T-cell (primary cell): Measurements from ENCODE around the gene HENMT1. TPM values are rescaled to one million over a fixed set of nuclear protein-coding genes. Genes with fewer than 3 reads are reported as not detected.
"Not testable (repeated sequence)": the region's sequence is repeated elsewhere in the genome, so short reads cannot be mapped to it uniquely, and the experiment has no call there.

Source experiments
- ATAC-seq, 4 experiments: fragments of 200-7000 bp in 3 of 4; fragments of 150-1000 bp in 1 of 4; cut with Tn5 transposase; replicated peaks in 1 of 4; 1 replicate in 3 of 4; 2 replicates in 1 of 4; pipeline ENCODE4 v1.10.0; 2021; ENCODE audit warnings: moderate library complexity in 3 of 4, mild to moderate bottlenecking in 2 of 4, moderate number of reproducible peaks in 1 of 4
- CTCF ChIA-PET, 2 donors: fragments of 300-600 bp; sonication (Branson Sonifier 250); formaldehyde crosslinking; loops; one replicate each; lab custom pipeline; 2022; ENCODE audit warnings: antibody characterized with exemption in 2 of 2; lab: Charles Lee
- POLR2A ChIA-PET, 2 donors: fragments of 300-600 bp; sonication (Branson Sonifier 250); formaldehyde crosslinking; loops; one replicate each; lab custom pipeline; 2022; ENCODE audit warnings: antibody characterized with exemption in 2 of 2; lab: Charles Lee
- DNase-seq, 35 experiments: peaks; one replicate each; pipeline versions ENCODE4 v3.0.0 to v3.0.0-alpha.2; 2013 to 2023
- H3K27ac ChIP-seq: one replicate; pipeline ENCODE4 v1.5.1; 2013; ENCODE audit warnings: low read length
- H3K27me3 ChIP-seq, 2 experiments: replicated peaks in 1 of 2; 1 replicate in 1 of 2; 2 replicates in 1 of 2; pipeline versions ENCODE4 v1.6.1 to v1.7.0; 2013; ENCODE audit warnings: low read length in 1 of 2, mixed read lengths in 1 of 2; ENCODE audit not compliant: control insufficient read depth in 2 of 2, insufficient read depth in 2 of 2; ENCODE audit errors: extremely low read depth in 1 of 2
- H3K36me3 ChIP-seq, 2 donors: 1 replicate in 1 of 2; 2 replicates in 1 of 2; pipeline versions ENCODE4 v1.6.1 to v1.7.0; 2013; ENCODE audit warnings: low read length in 1 of 2; ENCODE audit not compliant: control insufficient read depth in 2 of 2, insufficient read depth in 1 of 2; ENCODE audit errors: extremely low read depth in 1 of 2
- H3K4me1 ChIP-seq, 2 experiments: 1 replicate in 1 of 2; 2 replicates in 1 of 2; pipeline versions ENCODE4 v1.6.1 to v1.7.0; 2013; ENCODE audit warnings: low read length in 2 of 2, mixed read lengths in 1 of 2; ENCODE audit not compliant: insufficient read depth in 2 of 2, control insufficient read depth in 1 of 2; ENCODE audit errors: extremely low read depth in 1 of 2
- H3K4me3 ChIP-seq, 2 donors: 1 replicate in 1 of 2; 2 replicates in 1 of 2; pipeline versions ENCODE4 v1.5.1 to v1.7.0; 2013; ENCODE audit warnings: mild to moderate bottlenecking in 2 of 2, low read length in 1 of 2, moderate library complexity in 1 of 2; ENCODE audit not compliant: control insufficient read depth in 1 of 2; ENCODE audit errors: extremely low read depth in 1 of 2
- H3K9me3 ChIP-seq: 2 replicates; pipeline ENCODE4 v1.7.0; 2013
- H3K27ac Mint-ChIP-seq, 2 donors: one replicate each; pipeline ENCODE4 v1.8.0; 2020 to 2021; ENCODE audit warnings: mild to moderate bottlenecking in 2 of 2, mixed read lengths in 2 of 2
- H3K27me3 Mint-ChIP-seq, 2 donors: one replicate each; pipeline ENCODE4 v1.8.0; 2021 to 2022; ENCODE audit warnings: mixed read lengths in 2 of 2
- H3K36me3 Mint-ChIP-seq: one replicate; pipeline ENCODE4 v1.8.0; 2021; ENCODE audit warnings: mixed read lengths
- H3K4me1 Mint-ChIP-seq, 3 donors: one replicate each; pipeline ENCODE4 v1.8.0; 2020 to 2022; ENCODE audit warnings: mixed read lengths in 3 of 3, mild to moderate bottlenecking in 1 of 3
- H3K4me3 Mint-ChIP-seq, 3 donors: one replicate each; pipeline ENCODE4 v1.8.0; 2020 to 2022; ENCODE audit warnings: mild to moderate bottlenecking in 3 of 3, mixed read lengths in 3 of 3, moderate library complexity in 3 of 3
- H3K9me3 Mint-ChIP-seq, 3 donors: one replicate each; pipeline ENCODE4 v1.8.0; 2020 to 2022; ENCODE audit warnings: mixed read lengths in 3 of 3
- WGBS: methylation state at CpG from one replicate; pipeline ENCODE4 v1.1.5; 2013; ENCODE audit warnings: missing lambda C conversion rate; ENCODE audit not compliant: insufficient coverage; 5-methylcytosine and 5-hydroxymethylcytosine counted together
- total RNA-seq, 35 experiments: library from RNA in 6 of 35; stranded (reverse) in 6 of 35; fragments of 120-200 nt in 1 of 35; gene quantifications; one replicate each; pipeline versions ENCODE4 v1.2.1 to v1.2.4 and lab custom pipeline; 2013 to 2026

HENMT1 gene
- total RNA-seq, 5 donors from 2014 or later (not counting 1 experiment from before 2014, with no cell fraction given) = 11.0 to 20.2 (median 16.0) TPM

DNA sequence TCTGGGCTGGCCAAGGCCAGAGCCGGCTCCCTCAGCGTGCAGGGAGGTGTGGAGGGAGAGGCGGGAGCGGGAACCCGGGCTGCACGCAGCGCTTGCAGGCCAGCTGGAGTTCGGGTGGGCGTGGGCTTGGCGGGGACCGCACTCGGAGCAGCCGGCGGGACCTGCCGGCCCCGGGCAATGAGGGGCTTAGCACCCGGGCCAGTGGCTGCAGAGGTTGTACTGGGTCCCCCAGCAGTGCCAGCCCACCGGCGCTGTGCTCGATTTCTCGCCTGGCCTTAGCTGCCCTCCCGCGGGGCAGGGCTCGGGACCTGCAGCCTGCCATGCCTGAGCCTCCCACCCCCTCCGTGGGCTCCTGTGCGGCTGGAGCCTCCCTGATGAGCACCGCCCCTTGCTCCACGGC lies 6.5 kb upstream of the HENMT1 start:
- H3K27me3 ChIP-seq, H3K27me3 Mint-ChIP-seq, DNase-seq, H3K27ac Mint-ChIP-seq, H3K4me1 ChIP-seq, H3K36me3 ChIP-seq, ATAC-seq, H3K9me3 ChIP-seq, H3K36me3 Mint-ChIP-seq, POLR2A ChIA-PET, H3K9me3 Mint-ChIP-seq, H3K4me3 Mint-ChIP-seq, H3K27ac ChIP-seq, H3K4me3 ChIP-seq: not testable (repeated sequence)
- CTCF ChIA-PET = interaction anchor here in 1 of 2 donors (1.0 kb wide), 1 partner anchor 25 kb away, joined by 3 read pairs; the partner anchor contains the start of gene PRPF38B
- H3K4me1 Mint-ChIP-seq = peaks cover 15 to 17% (median 17%) of the 10 kb centered on the region in 3 donors
- 98% methylated on average over 26 of the region's 28 CpGs for WGBS

GRCh38 chr1:108665771-108666170 lies 4.9 kb upstream of the HENMT1 start:
- CTCF ChIA-PET = no interaction called here
- peaks cover 8 to 13% of the 10 kb centered on the region in 2 experiments for H3K4me1 ChIP-seq
- POLR2A ChIA-PET = no interaction called here
- Mint-ChIP-seq H3K9me3 (no peaks in the 10 kb centered on the region), H3K27ac (no peak overlapping the region), H3K36me3 (no peaks in the 10 kb centered on the region), H3K4me1 (peaks cover 20 to 27% (median 24%) of the 10 kb centered on the region in 3 donors), H3K27me3 (no peaks in the 10 kb centered on the region), H3K4me3 (no peak overlapping the region)
- DNase-seq (no peak), ATAC-seq (no peak)
- H3K36me3 ChIP-seq = no peaks in the 10 kb centered on the region
- H3K27ac ChIP-seq = no peak overlapping the region
- peaks cover 0 to 5% of the 10 kb centered on the region in 2 experiments for H3K27me3 ChIP-seq
- no peaks in the 10 kb centered on the region for H3K9me3 ChIP-seq
- H3K4me3 ChIP-seq = no peak overlapping the region
- 57% methylated on average over 1 of the region's 1 CpG for WGBS

DNA sequence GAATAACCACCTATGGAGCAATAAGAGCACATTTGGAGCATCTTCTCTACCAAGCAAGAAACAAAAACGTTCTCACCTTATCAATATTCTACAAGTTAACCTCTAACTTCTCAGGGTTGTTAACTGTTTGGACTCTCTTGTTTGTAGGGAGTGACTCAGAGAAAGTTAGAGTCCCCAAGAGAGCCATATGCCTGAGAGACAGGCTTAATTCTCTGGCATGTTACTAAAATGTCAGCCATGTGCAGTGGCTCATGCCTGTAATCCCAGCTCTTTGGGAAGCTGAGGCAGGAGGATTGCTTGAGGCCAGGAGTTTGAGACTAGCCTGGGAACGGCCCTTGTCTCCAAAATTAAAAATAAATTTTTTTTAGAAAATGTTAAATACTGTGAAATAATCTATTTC lies 4.2 kb upstream of the HENMT1 start:
- no peaks in the 10 kb centered on the region for H3K9me3 Mint-ChIP-seq
- H3K4me1 Mint-ChIP-seq = peaks cover 24 to 31% (median 29%) of the 10 kb centered on the region in 3 donors
- CTCF ChIA-PET = no interaction called here
- Histone ChIP-seq H3K27me3 (no peaks in the 10 kb centered on the region), H3K4me3 (no peak overlapping the region), H3K36me3 (no peaks in the 10 kb centered on the region), H3K9me3 (no peaks in the 10 kb centered on the region), H3K4me1 (peaks cover 8 to 17% of the 10 kb centered on the region in 2 experiments), H3K27ac (no peak overlapping the region)
- no peaks in the 10 kb centered on the region for H3K27me3 Mint-ChIP-seq
- DNase-seq (no peak), ATAC-seq (no peak)
- H3K4me3 Mint-ChIP-seq = no peak overlapping the region
- POLR2A ChIA-PET = interaction anchor here in 1 of 2 donors (1.1 kb wide), 1 partner anchor 27 kb away, joined by 6 read pairs; the partner anchor contains the start of gene PRPF38B
- no peak overlapping the region for H3K27ac Mint-ChIP-seq
- no CpG with 5 or more reads among the region's 2 CpGs for WGBS
- H3K36me3 Mint-ChIP-seq = no peaks in the 10 kb centered on the region

DNA sequence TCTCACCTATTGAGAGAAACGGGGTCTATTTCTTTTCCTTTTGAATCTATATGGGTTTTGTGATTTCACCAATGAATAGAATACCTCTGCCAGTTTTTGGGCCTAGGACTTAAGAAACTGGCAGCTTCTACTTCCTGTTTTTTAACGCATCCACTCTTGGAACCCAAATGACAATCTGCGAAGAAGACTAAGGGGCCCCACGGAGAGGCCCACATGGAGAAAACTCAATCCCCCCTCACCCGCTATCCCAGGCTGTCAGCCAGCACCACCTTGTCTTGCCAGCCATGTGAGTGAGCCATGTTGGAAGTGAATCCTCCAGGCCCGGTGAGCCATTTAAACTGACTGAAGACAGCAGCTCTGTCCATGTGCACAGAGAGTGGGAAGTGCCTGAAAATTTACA lies 3.6 kb upstream of the HENMT1 start:
- Histone ChIP-seq H3K4me3 (no peak overlapping the region), H3K9me3 (no peaks in the 10 kb centered on the region), H3K27ac (no peak overlapping the region), H3K27me3 (no peaks in the 10 kb centered on the region), H3K36me3 (no peaks in the 10 kb centered on the region), H3K4me1 (peaks cover 8 to 17% of the 10 kb centered on the region in 2 experiments)
- H3K27me3 Mint-ChIP-seq = no peaks in the 10 kb centered on the region
- no peaks in the 10 kb centered on the region for H3K9me3 Mint-ChIP-seq
- ChIA-PET CTCF (interaction anchor here in 1 of 2 donors (0.6 kb wide), 2 partner anchors 22 to 238 kb away, joined by 3 to 7 read pairs; no protein-coding TSS in a partner anchor), POLR2A (interaction anchor here (0.5 to 1.1 kb wide), 2 partner anchors 28 to 32 kb away, joined by 6 to 8 read pairs; partner anchors contain the start of gene PRPF38B (in 1 of the 2))
- peaks cover 30 to 35% (median 35%) of the 10 kb centered on the region in 3 donors for H3K4me1 Mint-ChIP-seq
- 70% methylated on average over 2 of the region's 6 CpGs for WGBS
- no peak overlapping the region for H3K4me3 Mint-ChIP-seq
- DNase-seq = no peak
- no peak for ATAC-seq
- no peak overlapping the region for H3K27ac Mint-ChIP-seq
- H3K36me3 Mint-ChIP-seq = no peaks in the 10 kb centered on the region

- POLR2A ChIA-PET = interaction anchor here (0.6 to 2.7 kb wide), 3 partner anchors 16 to 51 kb away, joined by 3 to 33 read pairs (median 3); partner anchors contain the start of gene PRPF38B (in 1 of the 2)
- H3K4me1 ChIP-seq = peaks cover 8 to 17% of the 10 kb centered on the region in 2 experiments
- H3K4me3 Mint-ChIP-seq = peak overlapping the region in 2 of 3 donors; percentile 8 to 21
Observed at GRCh38 chr1:108663074-108663473, 2.2 kb upstream of the HENMT1 start.

GRCh38 chr1:108657356-108658080 lies 3.4 kb downstream of the HENMT1 start:
- Histone ChIP-seq H3K4me3 (no peak overlapping the region), H3K36me3 (peaks cover 0 to 15% of the 10 kb centered on the region in 2 donors), H3K27me3 (no peaks in the 10 kb centered on the region), H3K4me1 (peaks cover 8 to 24% of the 10 kb centered on the region in 2 experiments), H3K27ac (no peak overlapping the region), H3K9me3 (no peaks in the 10 kb centered on the region)
- WGBS = 80% methylated on average over 1 of the region's 5 CpGs
- Mint-ChIP-seq H3K4me1 (peaks cover 27 to 47% (median 36%) of the 10 kb centered on the region in 3 donors), H3K36me3 (peaks cover 25% of the 10 kb centered on the region), H3K4me3 (no peak overlapping the region), H3K27ac (peak overlapping the region; percentile 67 to 77), H3K27me3 (no peaks in the 10 kb centered on the region), H3K9me3 (no peaks in the 10 kb centered on the region)
- ATAC-seq (no peak), DNase-seq (no peak)
- ChIA-PET POLR2A (interaction anchor here in 1 of 2 donors (0.7 kb wide), 1 partner anchor 24 kb away, joined by 7 read pairs; no protein-coding TSS in a partner anchor), CTCF (interaction anchor here in 1 of 2 donors (0.7 kb wide), 1 partner anchor 33 kb away, joined by 5 read pairs; no protein-coding TSS in a partner anchor)

More at GRCh38 chr1:108663074-108663473, 2.2 kb upstream of the HENMT1 start:
- Histone ChIP-seq H3K4me3 (no peak overlapping the region), H3K27ac (no peak overlapping the region), H3K36me3 (no peaks in the 10 kb centered on the region), H3K9me3 (no peaks in the 10 kb centered on the region), H3K27me3 (no peaks in the 10 kb centered on the region)
- H3K36me3 Mint-ChIP-seq = no peaks in the 10 kb centered on the region
- WGBS = no CpG with 5 or more reads among the region's 2 CpGs
- peak overlapping the region; percentile 47 to 95 for H3K27ac Mint-ChIP-seq
- CTCF ChIA-PET = interaction anchor here (0.8 to 4.5 kb wide), 5 partner anchors 16 to 103 kb away, joined by 3 to 32 read pairs (median 6); partner anchors contain the start of gene EEIG2 (in 1 of the 2)
- no peak for ATAC-seq
- peaks cover 28 to 40% (median 33%) of the 10 kb centered on the region in 3 donors for H3K4me1 Mint-ChIP-seq
- H3K9me3 Mint-ChIP-seq = no peaks in the 10 kb centered on the region
- H3K27me3 Mint-ChIP-seq = no peaks in the 10 kb centered on the region
- no peak for DNase-seq
